ENCODE results near the gene PSG2.
A peak's percentile ranks its signal among the peaks of the same experiment; 100 is the strongest.
"Not testable (repeated sequence)": the region's sequence is repeated elsewhere in the genome, so short reads cannot be mapped to it uniquely, and the experiment has no call there.

The PSG2 gene

GRCh38 chr19:43031645-43032044, 50.9 kb downstream of the PSG2 start:
- POLR2A ChIA-PET, result interaction anchor here (0.7 kb wide), 1 partner anchor 46 kb away, joined by 3 read pairs; no protein-coding TSS in a partner anchor
- H3K4me3 ChIP-seq (ENCODE audit: low read depth, low read length); DNase-seq (ENCODE audit: low read depth, low spot score): not testable (repeated sequence)
- peak; percentile 42 for TF ChIP-seq CTCF (IDR thresholded peaks at IDR 0.05; ENCODE audit: insufficient read depth, low read length, missing control alignments)
- CTCF ChIA-PET, result interaction anchor here (1.2 to 1.6 kb wide), 3 partner anchors 100 to 108 kb away, joined by 3 to 8 read pairs (median 4); no protein-coding TSS in a partner anchor

GRCh38 chr19:43028866-43029265, 53.6 kb downstream of the PSG2 start:
- TF ChIP-seq CTCF (IDR thresholded peaks at IDR 0.05; ENCODE audit: insufficient read depth, low read length, missing control alignments), result no peak
- CTCF ChIA-PET, result interaction anchor here (1.4 to 3.3 kb wide), 3 partner anchors 8 to 99 kb away, joined by 4 to 16 read pairs (median 6); no protein-coding TSS in a partner anchor
- DNase-seq (ENCODE audit: low read depth, low spot score), result no peak
- POLR2A ChIA-PET, result no interaction called here
- H3K4me3 ChIP-seq (ENCODE audit: low read depth, low read length), result no peak overlapping the region

GRCh38 chr19:43027985-43028384, 54.5 kb downstream of the PSG2 start:
- POLR2A ChIA-PET; H3K4me3 ChIP-seq (ENCODE audit: low read depth, low read length); DNase-seq (ENCODE audit: low read depth, low spot score): not testable (repeated sequence)
- TF ChIP-seq CTCF (IDR thresholded peaks at IDR 0.05; ENCODE audit: insufficient read depth, low read length, missing control alignments), result peak; percentile 12
- CTCF ChIA-PET, result interaction anchor here (1.5 to 3.3 kb wide), 2 partner anchors 98 to 209 kb away, joined by 3 to 16 read pairs; no protein-coding TSS in a partner anchor

GRCh38 chr19:43027061-43027460, 55.4 kb downstream of the PSG2 start:
- DNase-seq (ENCODE audit: low read depth, low spot score); H3K4me3 ChIP-seq (ENCODE audit: low read depth, low read length); POLR2A ChIA-PET: not testable (repeated sequence)
- CTCF ChIA-PET, result interaction anchor here (0.6 to 1.7 kb wide), 3 partner anchors 77 to 208 kb away, joined by 3 to 5 read pairs (median 3); no protein-coding TSS in a partner anchor

- POLR2A ChIA-PET; DNase-seq (ENCODE audit: low read depth, low spot score); H3K4me3 ChIP-seq (ENCODE audit: low read depth, low read length): not testable (repeated sequence)
- CTCF ChIA-PET, result interaction anchor here (1.7 kb wide), 1 partner anchor 94 kb away, joined by 5 read pairs; no protein-coding TSS in a partner anchor
Observed at GRCh38 chr19:43026369-43026768, 56.1 kb downstream of the PSG2 start, which contains the start of gene PSG11. PSG11 (minus strand) TSS chr19:43026469; CDS start chr19:43026372, 97 bp downstream.

- peak; percentile 86 for DNase-seq (ENCODE audit: low read depth, low spot score)
- POLR2A ChIA-PET; H3K4me3 ChIP-seq (ENCODE audit: low read depth, low read length): not testable (repeated sequence)
- CTCF ChIA-PET, result interaction anchor here (1.5 to 1.8 kb wide), 2 partner anchors 8 to 80 kb away, joined by 5 to 6 read pairs; no protein-coding TSS in a partner anchor
Observed at GRCh38 chr19:43022098-43022497, 60.4 kb downstream of the PSG2 start.

GRCh38 chr19:43021629-43022028, 60.9 kb downstream of the PSG2 start:
- POLR2A ChIA-PET, result interaction anchor here (0.7 kb wide), 1 partner anchor 57 kb away, joined by 3 read pairs; no protein-coding TSS in a partner anchor
- H3K4me3 ChIP-seq (ENCODE audit: low read depth, low read length), result not testable (repeated sequence)
- CTCF ChIA-PET, result interaction anchor here (1.5 to 1.8 kb wide), 2 partner anchors 9 to 79 kb away, joined by 5 to 6 read pairs; no protein-coding TSS in a partner anchor
- peak; percentile 76 for DNase-seq (ENCODE audit: low read depth, low spot score)

- DNase-seq (ENCODE audit: low read depth, low spot score); POLR2A ChIA-PET; H3K4me3 ChIP-seq (ENCODE audit: low read depth, low read length); CTCF ChIA-PET: not testable (repeated sequence)
- TF ChIP-seq CTCF (IDR thresholded peaks at IDR 0.05; ENCODE audit: insufficient read depth, low read length, missing control alignments), result peak; percentile 6
Observed at GRCh38 chr19:43019588-43019987, 62.9 kb downstream of the PSG2 start.
